GM18508 (cell line): ENCODE data around the gene METTL4.

Source experiments
- ATAC-seq: cut with Tn5 transposase; IDR thresholded peaks from one replicate; pipeline ENCODE4 v1.9.1; 2021; ENCODE audit warnings: moderate number of reproducible peaks; ENCODE audit not compliant: insufficient read depth, unreplicated experiment

The METTL4 gene

GRCh38 chr18:2571200-2572170, at the start of gene METTL4, which contains the start of gene NDC80:
Gene METTL4 (minus strand): TSS chr18:2571505. CDS start chr18:2567216, 4,289 bp downstream.
Gene NDC80 (plus strand): TSS chr18:2571557. CDS start chr18:2572986, 1,429 bp downstream.
- peak; percentile 41 for ATAC-seq

- ATAC-seq: no peak
Observed at GRCh38 chr18:2618009-2618408, 46.7 kb upstream of the METTL4 start.

GRCh38 chr18:2617401-2617998, 46.2 kb upstream of the METTL4 start:
- no peak for ATAC-seq

- no peak for ATAC-seq
Observed at GRCh38 chr18:2612996-2613395, 41.7 kb upstream of the METTL4 start.

GRCh38 chr18:2610549-2610948, 39.2 kb upstream of the METTL4 start:
- ATAC-seq: no peak

GRCh38 chr18:2609604-2610003, 38.3 kb upstream of the METTL4 start:
- ATAC-seq: no peak

GRCh38 chr18:2606335-2606734, 35.0 kb upstream of the METTL4 start:
- no peak for ATAC-seq

- ATAC-seq: no peak
Observed at GRCh38 chr18:2602844-2603243, 31.5 kb upstream of the METTL4 start.

GRCh38 chr18:2597639-2598038, 26.3 kb upstream of the METTL4 start:
- ATAC-seq: no peak

GRCh38 chr18:2590303-2590702, 19.0 kb upstream of the METTL4 start:
- ATAC-seq: no peak

- ATAC-seq: no peak
Observed at GRCh38 chr18:2589345-2590068, 18.2 kb upstream of the METTL4 start.

GRCh38 chr18:2588666-2589344, 17.5 kb upstream of the METTL4 start:
- no peak for ATAC-seq

- ATAC-seq: no peak
Observed at GRCh38 chr18:2587788-2588187, 16.5 kb upstream of the METTL4 start.

GRCh38 chr18:2573408-2573807, 2.1 kb upstream of the METTL4 start:
- no peak for ATAC-seq

GRCh38 chr18:2572892-2573291, 1.6 kb upstream of the METTL4 start:
- no peak for ATAC-seq

- ATAC-seq: no peak
Observed at GRCh38 chr18:2572171-2572569, 865 bp upstream of the METTL4 start.

- peak; percentile 21 for ATAC-seq
Observed at GRCh38 chr18:2570772-2571199, 519 bp downstream of the METTL4 start.

GRCh38 chr18:2569338-2570207, 1.7 kb downstream of the METTL4 start:
- ATAC-seq: no peak

- no peak for ATAC-seq
Observed at GRCh38 chr18:2568605-2569004, 2.7 kb downstream of the METTL4 start.
